ENCODE data around the gene CDV3.

- TF ChIP-seq CTCF (IDR thresholded peaks at IDR 0.05) (no peak), EZH2 (IDR thresholded peaks at IDR 0.05; ENCODE audit: borderline replicate concordance, insufficient read depth, low read depth, low read length, poor library complexity, severe bottlenecking) (no peak)
Measured at GRCh38 chr3:133606902-133607301, 33.4 kb downstream of the CDV3 start.
